Measurements from ENCODE around the gene SLC2A13. TPM values are rescaled to one million over a fixed set of nuclear protein-coding genes. Genes with fewer than 3 reads are reported as not detected.

Gene SLC2A13
- total RNA-seq, 1 donor from 2014 or later, result 5.2 TPM

DNA sequence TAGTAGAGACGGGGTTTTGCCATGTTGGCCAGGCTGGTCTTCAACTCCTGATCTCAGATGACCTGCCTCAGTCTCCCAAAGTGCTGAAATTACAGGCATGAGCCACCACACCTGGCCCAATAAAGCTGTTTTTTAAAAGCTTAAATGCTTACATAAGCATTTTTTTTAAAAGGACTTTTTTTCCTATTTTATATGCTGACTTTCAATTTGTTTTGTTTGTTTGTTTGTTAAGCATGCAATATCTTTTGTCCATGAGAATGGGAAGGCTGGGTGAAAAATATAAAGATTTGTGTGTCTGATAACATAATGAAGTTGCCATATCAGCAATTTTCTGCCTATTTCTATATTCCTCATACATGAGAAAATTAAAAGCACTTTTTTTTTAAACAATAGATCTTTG, 17.0 kb upstream of the SLC2A13 start:
- no peaks in the 10 kb centered on the region for H3K36me3 Mint-ChIP-seq (ENCODE audit: unreplicated experiment)
- no peak for DNase-seq
- peaks cover 2% of the 10 kb centered on the region for H3K27me3 Mint-ChIP-seq (ENCODE audit: unreplicated experiment)
- H3K4me1 Mint-ChIP-seq (ENCODE audit: low read depth, unreplicated experiment), result no peaks in the 10 kb centered on the region
- no peak overlapping the region for H3K4me3 Mint-ChIP-seq (ENCODE audit: unreplicated experiment)
- no peak overlapping the region for H3K27ac Mint-ChIP-seq (ENCODE audit: unreplicated experiment)
- TF ChIP-seq, protein P1, sequence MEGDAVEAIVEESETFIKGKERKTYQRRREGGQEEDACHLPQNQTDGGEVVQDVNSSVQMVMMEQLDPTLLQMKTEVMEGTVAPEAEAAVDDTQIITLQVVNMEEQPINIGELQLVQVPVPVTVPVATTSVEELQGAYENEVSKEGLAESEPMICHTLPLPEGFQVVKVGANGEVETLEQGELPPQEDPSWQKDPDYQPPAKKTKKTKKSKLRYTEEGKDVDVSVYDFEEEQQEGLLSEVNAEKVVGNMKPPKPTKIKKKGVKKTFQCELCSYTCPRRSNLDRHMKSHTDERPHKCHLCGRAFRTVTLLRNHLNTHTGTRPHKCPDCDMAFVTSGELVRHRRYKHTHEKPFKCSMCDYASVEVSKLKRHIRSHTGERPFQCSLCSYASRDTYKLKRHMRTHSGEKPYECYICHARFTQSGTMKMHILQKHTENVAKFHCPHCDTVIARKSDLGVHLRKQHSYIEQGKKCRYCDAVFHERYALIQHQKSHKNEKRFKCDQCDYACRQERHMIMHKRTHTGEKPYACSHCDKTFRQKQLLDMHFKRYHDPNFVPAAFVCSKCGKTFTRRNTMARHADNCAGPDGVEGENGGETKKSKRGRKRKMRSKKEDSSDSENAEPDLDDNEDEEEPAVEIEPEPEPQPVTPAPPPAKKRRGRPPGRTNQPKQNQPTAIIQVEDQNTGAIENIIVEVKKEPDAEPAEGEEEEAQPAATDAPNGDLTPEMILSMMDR (IDR thresholded peaks at IDR 0.05; ENCODE audit: partially characterized antibody, unreplicated experiment), result no peak
- no peaks in the 10 kb centered on the region for H3K9me3 Mint-ChIP-seq (ENCODE audit: unreplicated experiment)

DNA sequence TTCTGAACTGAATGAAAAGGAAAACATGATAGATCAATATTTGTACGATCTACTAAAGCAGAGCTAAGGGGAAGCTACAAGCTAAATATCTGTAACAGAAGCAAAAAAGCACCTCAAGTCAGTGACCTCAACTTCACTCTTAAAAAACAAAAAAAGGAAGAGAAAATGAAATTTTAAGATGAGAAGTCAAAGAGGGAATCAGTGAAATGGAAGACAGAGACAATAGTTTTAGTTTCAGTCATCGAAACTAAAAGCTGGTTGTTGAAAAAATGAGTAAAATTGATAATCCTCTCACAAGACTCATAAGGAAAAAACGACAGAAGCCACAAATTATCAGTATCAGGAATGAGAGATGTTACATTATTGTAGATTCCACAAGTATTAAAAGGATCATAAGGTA, 11.9 kb upstream of the SLC2A13 start:
- TF ChIP-seq, protein P1 (IDR thresholded peaks at IDR 0.05; ENCODE audit: partially characterized antibody, unreplicated experiment), result no peak
- DNase-seq, result no peak
- Mint-ChIP-seq H3K4me3 (ENCODE audit: unreplicated experiment) (no peak overlapping the region), H3K36me3 (ENCODE audit: unreplicated experiment) (no peaks in the 10 kb centered on the region), H3K27ac (ENCODE audit: unreplicated experiment) (no peak overlapping the region), H3K9me3 (ENCODE audit: unreplicated experiment) (no peaks in the 10 kb centered on the region), H3K4me1 (ENCODE audit: low read depth, unreplicated experiment) (no peaks in the 10 kb centered on the region), H3K27me3 (ENCODE audit: unreplicated experiment) (peaks cover 2% of the 10 kb centered on the region)

DNA sequence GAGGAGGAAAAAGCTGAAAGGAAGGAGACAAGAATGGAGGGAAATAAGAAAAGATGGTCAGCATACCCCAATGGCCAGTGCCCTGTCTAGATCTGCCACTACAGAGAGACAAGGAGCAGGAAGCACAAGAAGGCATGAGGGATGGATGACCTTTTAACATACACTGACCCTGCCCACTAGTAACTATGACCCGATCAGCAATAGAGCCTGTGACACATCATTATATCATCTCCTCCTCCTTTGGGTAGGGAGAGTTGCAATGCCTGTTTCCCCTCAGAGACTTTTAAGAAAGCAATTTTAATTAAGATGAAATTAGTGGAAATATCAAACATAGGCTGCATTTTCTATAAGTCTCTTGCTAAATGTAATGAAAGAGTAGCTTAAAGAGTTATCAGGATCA, 4.7 kb upstream of the SLC2A13 start:
- TF ChIP-seq, protein P1 (IDR thresholded peaks at IDR 0.05; ENCODE audit: partially characterized antibody, unreplicated experiment), result no peak
- Mint-ChIP-seq H3K9me3 (ENCODE audit: unreplicated experiment) (peaks cover 7% of the 10 kb centered on the region), H3K27me3 (ENCODE audit: unreplicated experiment) (no peaks in the 10 kb centered on the region), H3K4me1 (ENCODE audit: low read depth, unreplicated experiment) (peaks cover 3% of the 10 kb centered on the region), H3K36me3 (ENCODE audit: unreplicated experiment) (no peaks in the 10 kb centered on the region), H3K27ac (ENCODE audit: unreplicated experiment) (no peak overlapping the region), H3K4me3 (ENCODE audit: unreplicated experiment) (no peak overlapping the region)
- DNase-seq, result no peak

DNA sequence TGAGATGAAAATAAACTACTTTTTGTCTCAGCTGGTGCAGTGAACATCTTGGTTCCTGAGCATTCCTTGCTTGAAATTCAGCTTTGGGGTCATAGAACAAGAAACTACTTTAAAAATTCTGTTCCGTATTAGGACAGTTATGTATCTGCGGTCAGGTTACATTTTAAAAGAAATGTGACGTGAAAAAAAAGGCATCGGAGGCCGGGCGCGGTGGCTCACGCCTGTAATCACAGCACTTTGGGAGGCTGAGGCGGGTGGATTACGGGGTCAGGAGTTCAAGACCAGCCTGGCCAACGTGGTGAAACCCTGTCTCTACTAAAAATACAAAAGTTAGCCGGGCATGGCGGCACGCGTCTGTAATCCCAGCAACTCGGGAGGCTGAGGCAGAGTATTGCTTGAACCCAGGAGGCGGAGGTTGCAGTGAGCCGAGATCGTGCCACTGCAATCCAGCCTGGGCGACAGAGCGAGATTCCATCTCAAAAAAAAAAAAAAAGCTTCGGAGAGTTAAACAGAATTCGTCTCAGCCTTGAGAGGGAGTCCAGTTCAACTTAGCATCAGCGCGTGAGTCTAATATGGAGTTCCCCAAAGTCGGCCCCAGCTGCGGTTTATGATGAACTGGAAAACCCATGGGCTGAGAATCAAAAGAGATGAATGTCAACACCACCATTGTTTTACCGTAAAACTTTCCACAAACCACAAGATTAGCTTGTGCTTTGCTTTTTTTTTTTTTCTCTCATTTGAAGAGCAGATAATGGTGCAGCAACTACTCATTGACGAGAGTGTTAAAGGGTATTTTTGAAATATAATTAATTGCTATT, 2.1 kb upstream of the SLC2A13 start:
- H3K4me3 Mint-ChIP-seq (ENCODE audit: unreplicated experiment), result no peak overlapping the region
- H3K9me3 Mint-ChIP-seq (ENCODE audit: unreplicated experiment), result peaks cover 11% of the 10 kb centered on the region
- TF ChIP-seq, protein P1 (IDR thresholded peaks at IDR 0.05; ENCODE audit: partially characterized antibody, unreplicated experiment), result peak; percentile 60
- H3K27ac Mint-ChIP-seq (ENCODE audit: unreplicated experiment), result no peak overlapping the region
- no peak for DNase-seq
- peaks cover 4% of the 10 kb centered on the region for H3K27me3 Mint-ChIP-seq (ENCODE audit: unreplicated experiment)
- H3K4me1 Mint-ChIP-seq (ENCODE audit: low read depth, unreplicated experiment), result peaks cover 6% of the 10 kb centered on the region
- H3K36me3 Mint-ChIP-seq (ENCODE audit: unreplicated experiment), result no peaks in the 10 kb centered on the region

DNA sequence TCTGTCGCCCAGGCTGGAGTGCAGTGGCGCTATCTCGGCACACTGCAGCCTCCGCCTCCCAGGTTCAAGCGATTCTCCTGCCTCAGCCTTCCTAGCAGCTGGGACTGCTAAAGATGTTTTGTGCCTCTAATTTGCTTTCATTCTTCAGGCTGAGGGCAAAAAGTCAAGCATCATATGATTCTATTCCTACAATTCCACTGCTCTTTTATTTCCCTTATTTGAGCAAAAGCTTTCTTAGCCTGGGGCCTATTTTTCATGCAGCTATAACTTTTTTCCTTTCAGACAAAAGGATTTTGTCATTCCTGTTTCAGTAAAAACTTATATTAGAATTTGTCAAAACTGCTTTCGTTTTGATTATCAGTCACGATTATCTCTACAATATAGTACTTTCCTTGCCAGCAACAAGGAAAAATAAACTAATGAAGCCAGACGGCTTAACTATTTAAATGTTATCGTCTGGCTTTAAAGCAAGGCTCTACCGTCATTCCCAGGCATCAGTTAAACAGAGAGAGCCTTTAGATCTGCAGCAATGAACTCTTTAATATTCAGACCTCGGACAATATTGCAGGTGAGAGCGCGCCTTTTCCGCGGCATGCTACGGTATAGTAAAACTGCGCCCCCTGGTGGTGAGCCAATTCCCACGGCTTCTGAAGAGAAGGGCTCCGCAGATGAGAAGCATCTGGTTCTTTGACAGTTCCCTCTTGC, 1.4 kb upstream of the SLC2A13 start:
- Mint-ChIP-seq H3K36me3 (ENCODE audit: unreplicated experiment) (no peaks in the 10 kb centered on the region), H3K4me1 (ENCODE audit: low read depth, unreplicated experiment) (peaks cover 6% of the 10 kb centered on the region), H3K27me3 (ENCODE audit: unreplicated experiment) (peaks cover 4% of the 10 kb centered on the region), H3K4me3 (ENCODE audit: unreplicated experiment) (no peak overlapping the region), H3K9me3 (ENCODE audit: unreplicated experiment) (peaks cover 11% of the 10 kb centered on the region), H3K27ac (ENCODE audit: unreplicated experiment) (no peak overlapping the region)
- TF ChIP-seq, protein P1 (IDR thresholded peaks at IDR 0.05; ENCODE audit: partially characterized antibody, unreplicated experiment), result peak; percentile 99
- DNase-seq, result peak; percentile 89

Measured in glutamatergic neuron (in vitro differentiated cells).